HFFc6 (cell line): ENCODE data around the gene RNASEL. TPM values are rescaled to one million over a fixed set of nuclear protein-coding genes. Genes with fewer than 3 reads are reported as not detected.
A peak's percentile ranks its signal among the peaks of the same experiment; 100 is the strongest.

Experiments
- DNase-seq: peaks from one replicate; pipeline ENCODE4 v3.0.0-alpha.2; 2018
- H3K27ac Mint-ChIP-seq: 2 replicates; pipeline ENCODE4 v1.8.0; 2020; ENCODE audit warnings: mild to moderate bottlenecking, mixed read lengths
- H3K27me3 Mint-ChIP-seq: 2 replicates; pipeline ENCODE4 v1.8.0; 2021; ENCODE audit warnings: mild to moderate bottlenecking, moderate library complexity, mixed read lengths; ENCODE audit not compliant: insufficient read depth
- H3K36me3 Mint-ChIP-seq: 2 replicates; pipeline ENCODE4 v1.8.0; 2021; ENCODE audit warnings: low read depth, mixed read lengths
- H3K4me1 Mint-ChIP-seq: 2 replicates; pipeline ENCODE4 v1.8.0; 2020; ENCODE audit warnings: low read depth, mixed read lengths
- H3K4me3 Mint-ChIP-seq: 2 replicates; pipeline ENCODE4 v1.8.0; 2020; ENCODE audit warnings: mild to moderate bottlenecking, moderate library complexity, mixed read lengths
- H3K9me3 Mint-ChIP-seq: 2 replicates; pipeline ENCODE4 v1.8.0; 2020; ENCODE audit warnings: mild to moderate bottlenecking, mixed read lengths
- CTCF ChIP-seq: fragments of 200-600 bp; sonication (generic); IDR thresholded peaks from 2 replicates; pipeline ENCODE4 v1.5.0; 2021; ENCODE audit warnings: antibody characterized with exemption, mild to moderate bottlenecking
- long read RNA-seq: library from polyadenylated mRNA; unstranded; transcript quantifications from one replicate; pipeline ENCODE4 v2.0.0, GENCODE V29; 2019
- total RNA-seq, 6 experiments: library from RNA; stranded (reverse); fragmentation: NEBNext Ultra II Directional; extraction: Animal tissue kit (Norgen Biotek cat#: 25700); gene quantifications; 2 replicates in 1 of 6; 3 replicates in 5 of 6; pipeline ENCODE4 v1.2.3, GENCODE V29; 2021

The RNASEL gene, protein sequence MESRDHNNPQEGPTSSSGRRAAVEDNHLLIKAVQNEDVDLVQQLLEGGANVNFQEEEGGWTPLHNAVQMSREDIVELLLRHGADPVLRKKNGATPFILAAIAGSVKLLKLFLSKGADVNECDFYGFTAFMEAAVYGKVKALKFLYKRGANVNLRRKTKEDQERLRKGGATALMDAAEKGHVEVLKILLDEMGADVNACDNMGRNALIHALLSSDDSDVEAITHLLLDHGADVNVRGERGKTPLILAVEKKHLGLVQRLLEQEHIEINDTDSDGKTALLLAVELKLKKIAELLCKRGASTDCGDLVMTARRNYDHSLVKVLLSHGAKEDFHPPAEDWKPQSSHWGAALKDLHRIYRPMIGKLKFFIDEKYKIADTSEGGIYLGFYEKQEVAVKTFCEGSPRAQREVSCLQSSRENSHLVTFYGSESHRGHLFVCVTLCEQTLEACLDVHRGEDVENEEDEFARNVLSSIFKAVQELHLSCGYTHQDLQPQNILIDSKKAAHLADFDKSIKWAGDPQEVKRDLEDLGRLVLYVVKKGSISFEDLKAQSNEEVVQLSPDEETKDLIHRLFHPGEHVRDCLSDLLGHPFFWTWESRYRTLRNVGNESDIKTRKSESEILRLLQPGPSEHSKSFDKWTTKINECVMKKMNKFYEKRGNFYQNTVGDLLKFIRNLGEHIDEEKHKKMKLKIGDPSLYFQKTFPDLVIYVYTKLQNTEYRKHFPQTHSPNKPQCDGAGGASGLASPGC
- 1 to 10 TPM; 3.6 to 4.1 (median 3.8) TPM for total RNA-seq
- long read RNA-seq, full-length matches to known transcripts, result 1 of 5 reads
- long read RNA-seq, partial matches to known transcripts, result 2 of 5 reads
- long read RNA-seq, other reads (novel, unspliced or antisense), result 2 of 5 reads

- no peak for TF ChIP-seq CTCF
- H3K36me3 Mint-ChIP-seq, result peaks cover 5% of the 10 kb centered on the region; the same call in 1 of the 2 replicates
- H3K4me1 Mint-ChIP-seq, result peaks cover 19% of the 10 kb centered on the region
- H3K27ac Mint-ChIP-seq, result peak within 1 kb of the TSS; percentile 96
- H3K4me3 Mint-ChIP-seq, result peak within 1 kb of the TSS; percentile 95
- H3K9me3 Mint-ChIP-seq, result no peaks in the 10 kb centered on the region
- peak; percentile 63 for DNase-seq
- peaks cover 8% of the 10 kb centered on the region; the same call in 1 of the 2 replicates for H3K27me3 Mint-ChIP-seq
Measured at GRCh38 chr1:182588500-182589396, at the start of gene RNASEL. Gene RNASEL (minus strand): TSS chr1:182589256. CDS start chr1:182586806, 2,450 bp downstream.

GRCh38 chr1:182637769-182638168 is 48.7 kb upstream of the RNASEL start:
- no peaks in the 10 kb centered on the region for H3K4me1 Mint-ChIP-seq
- H3K36me3 Mint-ChIP-seq, result no peaks in the 10 kb centered on the region
- H3K4me3 Mint-ChIP-seq, result no peak overlapping the region
- peaks cover 11% of the 10 kb centered on the region for H3K27me3 Mint-ChIP-seq
- H3K9me3 Mint-ChIP-seq, result no peaks in the 10 kb centered on the region
- H3K27ac Mint-ChIP-seq, result no peak overlapping the region
- no peak for TF ChIP-seq CTCF
- DNase-seq, result no peak

GRCh38 chr1:182635871-182636270 is 46.8 kb upstream of the RNASEL start:
- no peaks in the 10 kb centered on the region for H3K9me3 Mint-ChIP-seq
- H3K4me1 Mint-ChIP-seq, result peaks cover 3% of the 10 kb centered on the region

DNA sequence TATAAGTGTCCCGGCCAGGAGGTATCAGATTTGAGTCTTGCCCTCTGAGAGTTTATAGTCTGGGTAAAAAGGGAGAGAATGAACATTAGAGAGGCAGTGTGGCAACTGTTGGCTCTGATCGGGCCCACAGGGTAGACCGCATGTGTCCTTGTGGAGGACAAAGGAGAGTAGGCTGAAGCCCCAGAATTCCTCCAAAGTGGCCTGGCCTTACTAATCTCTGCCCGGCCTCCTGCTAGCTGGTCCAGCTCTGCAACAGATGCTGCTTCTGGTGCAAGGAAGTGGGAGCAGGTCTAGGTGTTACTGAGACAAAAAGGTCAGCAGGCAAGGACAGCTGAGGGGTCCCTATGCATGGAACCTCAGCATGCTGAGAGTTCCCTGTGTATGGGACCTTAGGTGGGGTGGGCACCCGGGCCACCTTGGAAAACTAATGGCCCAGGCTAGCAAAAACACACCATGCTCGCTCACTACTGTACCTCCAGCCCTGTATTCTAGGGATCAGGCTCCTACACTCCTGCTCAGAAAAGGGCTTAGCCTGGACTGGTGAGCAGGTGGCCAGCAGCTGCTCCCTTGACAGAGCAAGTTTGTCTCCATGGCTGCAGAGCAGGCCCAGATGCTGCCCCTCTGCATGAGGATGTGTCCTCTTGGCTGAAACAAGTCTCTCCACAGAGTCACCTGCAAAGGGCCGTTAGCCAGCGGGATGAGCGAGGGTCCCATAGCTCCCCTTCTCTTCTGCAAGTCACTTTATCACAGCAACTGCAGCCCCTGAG is 45.4 kb upstream of the RNASEL start:
- H3K4me3 Mint-ChIP-seq, result no peak overlapping the region
- no peak for DNase-seq
- H3K27me3 Mint-ChIP-seq, result peaks cover 14% of the 10 kb centered on the region
- H3K36me3 Mint-ChIP-seq, result no peaks in the 10 kb centered on the region
- no peak overlapping the region for H3K27ac Mint-ChIP-seq
- no peak for TF ChIP-seq CTCF
- no peaks in the 10 kb centered on the region for H3K9me3 Mint-ChIP-seq
- peaks cover 12% of the 10 kb centered on the region for H3K4me1 Mint-ChIP-seq

More at GRCh38 chr1:182635871-182636270, 46.8 kb upstream of the RNASEL start:
- no peak for DNase-seq
- Mint-ChIP-seq H3K27me3 (peaks cover 14% of the 10 kb centered on the region), H3K27ac (no peak overlapping the region), H3K36me3 (no peaks in the 10 kb centered on the region), H3K4me3 (no peak overlapping the region)
- TF ChIP-seq CTCF, result no peak
